H9 (cell line): ENCODE data around the gene SPN. TPM values are rescaled to one million over a fixed set of nuclear protein-coding genes. Genes with fewer than 3 reads are reported as not detected.

ENCODE experiments used
- DNase-seq: peaks from one replicate; pipeline ENCODE4 v3.0.0-alpha.2; 2017
- H2AFZ ChIP-seq: one replicate; pipeline ENCODE4 v1.6.1; 2013; ENCODE audit warnings: mild to moderate bottlenecking, low read length, control low read depth, moderate library complexity
- H2AK5ac ChIP-seq: 2 replicates; pipeline ENCODE4 v1.6.1; 2013; ENCODE audit warnings: low read length, control low read depth, mixed read lengths; ENCODE audit not compliant: insufficient read length
- H2BK120ac ChIP-seq: one replicate; pipeline ENCODE4 v1.6.1; 2013; ENCODE audit warnings: low read depth, mild to moderate bottlenecking, low read length, control low read depth, inconsistent platforms; ENCODE audit not compliant: poor library complexity, severe bottlenecking
- H2BK12ac ChIP-seq: 2 replicates; pipeline ENCODE4 v1.6.1; 2013; ENCODE audit warnings: low read length, control low read depth, mixed read lengths, low read depth; ENCODE audit not compliant: insufficient read length
- H2BK15ac ChIP-seq: 2 replicates; pipeline ENCODE4 v1.6.1; 2013; ENCODE audit warnings: low read depth, low read length, control low read depth
- H2BK20ac ChIP-seq: one replicate; pipeline ENCODE4 v1.6.1; 2013; ENCODE audit warnings: low read depth, mild to moderate bottlenecking, low read length, control low read depth, inconsistent platforms; ENCODE audit not compliant: poor library complexity, severe bottlenecking
- H2BK5ac ChIP-seq: 2 replicates; pipeline ENCODE4 v1.6.1; 2013; ENCODE audit warnings: low read length, control low read depth, mixed read lengths; ENCODE audit not compliant: insufficient read length
- H3K14ac ChIP-seq: 2 replicates; pipeline ENCODE4 v1.6.1; 2013; ENCODE audit warnings: low read length, control low read depth; ENCODE audit not compliant: insufficient read depth
- H3K18ac ChIP-seq: 2 replicates; pipeline ENCODE4 v1.6.1; 2013; ENCODE audit warnings: low read depth, mild to moderate bottlenecking, mixed read lengths, low read length, control low read depth; ENCODE audit not compliant: insufficient read length
- H3K23ac ChIP-seq: 2 replicates; pipeline ENCODE4 v1.6.1; 2013; ENCODE audit warnings: low read length, control low read depth, mixed read lengths, low read depth; ENCODE audit not compliant: insufficient read length
- H3K23me2 ChIP-seq: 2 replicates; pipeline ENCODE4 v1.6.1; 2013; ENCODE audit warnings: low read depth, mild to moderate bottlenecking, mixed read lengths, low read length, control low read depth; ENCODE audit not compliant: insufficient read length, poor library complexity, severe bottlenecking
- H3K27ac ChIP-seq: 2 replicates; pipeline ENCODE4 v1.5.1; 2013; ENCODE audit warnings: low read length, control low read depth, mixed read lengths, low read depth; ENCODE audit not compliant: insufficient read length
- H3K27me3 ChIP-seq: 2 replicates; pipeline ENCODE4 v1.6.1; 2013; ENCODE audit warnings: low read length, control low read depth, inconsistent platforms; ENCODE audit not compliant: insufficient read depth
- H3K4ac ChIP-seq: 2 replicates; pipeline ENCODE4 v1.6.1; 2013; ENCODE audit warnings: low read depth, mild to moderate bottlenecking, control low read depth, inconsistent platforms, low read length, moderate library complexity
- H3K4me1 ChIP-seq: 2 replicates; pipeline ENCODE4 v1.6.1; 2013; ENCODE audit warnings: low read length, control low read depth, inconsistent platforms; ENCODE audit not compliant: insufficient read depth
- H3K4me2 ChIP-seq: 2 replicates; pipeline ENCODE4 v1.6.1; 2013; ENCODE audit warnings: low read length, control low read depth, mixed read lengths; ENCODE audit not compliant: insufficient read length, insufficient read depth
- H3K56ac ChIP-seq: 2 replicates; pipeline ENCODE4 v1.6.1; 2013; ENCODE audit warnings: low read depth, mild to moderate bottlenecking, mixed read lengths, low read length, control low read depth; ENCODE audit not compliant: insufficient read length
- H3K79me1 ChIP-seq: 2 replicates; pipeline ENCODE4 v1.6.1; 2013; ENCODE audit warnings: low read depth, mild to moderate bottlenecking, moderate library complexity, low read length, control low read depth, inconsistent platforms; ENCODE audit not compliant: insufficient read depth, poor library complexity, severe bottlenecking
- H3K79me2 ChIP-seq: 2 replicates; pipeline ENCODE4 v1.6.1; 2013; ENCODE audit warnings: low read length, control low read depth, inconsistent platforms; ENCODE audit not compliant: insufficient read depth
- H3K9ac ChIP-seq: 2 replicates; pipeline ENCODE4 v1.6.1; 2013; ENCODE audit warnings: low read length, control low read depth, mixed read lengths; ENCODE audit not compliant: insufficient read length; ENCODE audit errors: extremely low read depth
- H3K9me3 ChIP-seq: one replicate; pipeline ENCODE4 v1.6.1; 2013; ENCODE audit warnings: low read depth, low read length, inconsistent platforms; ENCODE audit not compliant: control insufficient read depth
- H3T11ph ChIP-seq: one replicate; pipeline ENCODE4 v1.6.1; 2013; ENCODE audit warnings: mild to moderate bottlenecking, low read length, control low read depth, inconsistent platforms
- H4K20me1 ChIP-seq: one replicate; pipeline ENCODE4 v1.6.1; 2013; ENCODE audit not compliant: control insufficient read depth, insufficient read length, insufficient read depth
- H4K5ac ChIP-seq: 2 replicates; pipeline ENCODE4 v1.6.1; 2013; ENCODE audit warnings: low read depth, mild to moderate bottlenecking, mixed read lengths, low read length, control low read depth; ENCODE audit not compliant: insufficient read length
- H4K8ac ChIP-seq: replicated peaks from 2 replicates; pipeline ENCODE4 v1.6.1; 2013; ENCODE audit warnings: low read length, control low read depth, mixed read lengths, low read depth; ENCODE audit not compliant: insufficient read length
- H4K91ac ChIP-seq: 2 replicates; pipeline ENCODE4 v1.6.1; 2013; ENCODE audit warnings: low read depth, mild to moderate bottlenecking, moderate library complexity, mixed read lengths, low read length, control low read depth; ENCODE audit not compliant: insufficient read length
- H3K27ac Mint-ChIP-seq, 3 experiments: 2 replicates in 2 of 3; 3 replicates in 1 of 3; pipeline ENCODE4 v1.8.0; 2020 to 2021; ENCODE audit warnings: mixed read lengths in 3 of 3, mild to moderate bottlenecking in 1 of 3, moderate library complexity in 1 of 3
- H3K27me3 Mint-ChIP-seq: 2 replicates; pipeline ENCODE4 v1.8.0; 2021; ENCODE audit warnings: low read depth, mild to moderate bottlenecking, moderate library complexity, mixed read lengths
- H3K36me3 Mint-ChIP-seq, 3 experiments: 2 replicates in 2 of 3; 3 replicates in 1 of 3; pipeline ENCODE4 v1.8.0; 2020 to 2021; ENCODE audit warnings: low read depth in 3 of 3, mixed read lengths in 3 of 3; ENCODE audit not compliant: insufficient read depth in 1 of 3
- H3K4me1 Mint-ChIP-seq, 2 experiments: 2 replicates each; pipeline ENCODE4 v1.8.0; 2020; ENCODE audit warnings: mixed read lengths in 2 of 2
- H3K4me3 Mint-ChIP-seq, 2 experiments: 2 replicates in 1 of 2; 3 replicates in 1 of 2; pipeline ENCODE4 v1.8.0; 2020 to 2021; ENCODE audit warnings: mild to moderate bottlenecking in 2 of 2, mixed read lengths in 2 of 2, moderate library complexity in 1 of 2
- H3K9me3 Mint-ChIP-seq, 2 experiments: 2 replicates in 1 of 2; 3 replicates in 1 of 2; pipeline ENCODE4 v1.8.0; 2020; ENCODE audit warnings: mild to moderate bottlenecking in 2 of 2, mixed read lengths in 2 of 2, moderate library complexity in 1 of 2
- CTCF ChIP-seq: fragments of 200-600 bp; sonication (generic); conservative IDR thresholded peaks from 3 replicates; pipeline ENCODE4 v1.8.0; 2021; ENCODE audit warnings: antibody characterized with exemption, mild to moderate bottlenecking
- WGBS: extraction: QIAGEN DNeasy Blood & Tissue Kit; methylation state at CpG from one replicate; pipeline ENCODE4 v1.1.7; 2013; ENCODE audit warnings: missing lambda C conversion rate, low lambda C conversion rate, mixed read lengths; ENCODE audit not compliant: insufficient read length; ENCODE audit errors: extremely low coverage; 5-methylcytosine and 5-hydroxymethylcytosine counted together
- total RNA-seq: library from RNA; stranded (reverse); gene quantifications from 2 replicates; pipeline ENCODE4 v1.2.1, GENCODE V29; 2021

The SPN gene
- total RNA-seq, 1 experiment from 2014 or later: 0.77 TPM

- H3K18ac ChIP-seq: no peak overlapping the region
- Mint-ChIP-seq H3K27me3 (no peaks in the 10 kb centered on the region), H3K36me3 (no peaks in the 10 kb centered on the region), H3K4me3 (no peak overlapping the region), H3K9me3 (no peaks in the 10 kb centered on the region), H3K4me1 (peaks cover 9 to 13% of the 10 kb centered on the region in 2 experiments), H3K27ac (no peak overlapping the region)
- no peak overlapping the region for H2AK5ac ChIP-seq
- no CpG with 5 or more reads among the region's 3 CpGs for WGBS
- no peak overlapping the region for H4K91ac ChIP-seq
- H3K56ac ChIP-seq: no peak overlapping the region
- no peak overlapping the region for H3K27ac ChIP-seq
- no peak overlapping the region for H3K4ac ChIP-seq
- no peak for TF ChIP-seq CTCF
- no peak overlapping the region for H3K23ac ChIP-seq
- H2BK120ac ChIP-seq: no peak overlapping the region
- no peak overlapping the region for H2BK15ac ChIP-seq
- H3K14ac ChIP-seq: no peak overlapping the region
- no peaks in the 10 kb centered on the region for H3K79me1 ChIP-seq
- no peak for DNase-seq
- no peaks in the 10 kb centered on the region for H3K23me2 ChIP-seq
- H2AFZ ChIP-seq: no peak overlapping the region
- H2BK20ac ChIP-seq: no peak overlapping the region
- H3K4me2 ChIP-seq: no peak overlapping the region
- no peaks in the 10 kb centered on the region for H3K27me3 ChIP-seq
- H3K9me3 ChIP-seq: no peaks in the 10 kb centered on the region
- peaks cover 2% of the 10 kb centered on the region; the same call in 1 of the 2 replicates for H3K4me1 ChIP-seq
- no peaks in the 10 kb centered on the region for H3K79me2 ChIP-seq
- H4K20me1 ChIP-seq: no peaks in the 10 kb centered on the region
- H3T11ph ChIP-seq: no peak overlapping the region
- H3K9ac ChIP-seq: no peak overlapping the region
- no peak overlapping the region for H2BK12ac ChIP-seq
- no peak overlapping the region for H2BK5ac ChIP-seq
- no peak overlapping the region for H4K8ac ChIP-seq
- no peak overlapping the region for H4K5ac ChIP-seq
These were observed 16.1 kb upstream of the SPN start for GRCh38 chr16:29646947-29647346.
